Liver (tissue), 3 donors: ENCODE measurements around the gene OR2S2.

Source experiments
- CTCF ChIP-seq: fragments of 150-350 bp; IDR thresholded peaks from 2 replicates; pipeline ENCODE4 v1.5.1; 2017; ENCODE audit warnings: improper control_type of control experiment, low read depth, low read length; ENCODE audit not compliant: missing input control
- FOXA1 ChIP-seq: IDR thresholded peaks from 2 replicates; pipeline ENCODE4 v1.6.1; 2016; ENCODE audit warnings: antibody characterized with exemption
- GABPA ChIP-seq, 2 donors: IDR thresholded peaks in 1 of 2; conservative IDR thresholded peaks in 1 of 2; 2 replicates each; pipeline ENCODE4 v1.6.1; 2016; ENCODE audit warnings: antibody characterized with exemption in 2 of 2, mild to moderate bottlenecking in 1 of 2, moderate library complexity in 1 of 2
- HNF4A ChIP-seq, 2 donors: conservative IDR thresholded peaks; 2 replicates each; pipeline ENCODE4 v1.6.1; 2016; ENCODE audit warnings: antibody characterized with exemption in 2 of 2, mild to moderate bottlenecking in 2 of 2
- HNF4G ChIP-seq: IDR thresholded peaks from 2 replicates; pipeline ENCODE4 v1.6.1; 2016; ENCODE audit warnings: antibody characterized with exemption
- JUND ChIP-seq, 2 donors: IDR thresholded peaks; 2 replicates each; pipeline ENCODE4 v1.6.1; 2016; ENCODE audit warnings: antibody characterized with exemption in 2 of 2
- NR2F2 ChIP-seq: IDR thresholded peaks from 2 replicates; pipeline ENCODE4 v1.6.1; 2016; ENCODE audit warnings: antibody characterized with exemption
- RAD21 ChIP-seq, 2 donors: IDR thresholded peaks; 2 replicates each; pipeline ENCODE4 v1.6.1; 2016; ENCODE audit warnings: antibody characterized with exemption in 2 of 2, mild to moderate bottlenecking in 2 of 2
- REST ChIP-seq: IDR thresholded peaks from 2 replicates; pipeline ENCODE4 v1.6.1; 2016; ENCODE audit warnings: antibody characterized with exemption, mild to moderate bottlenecking
- SP1 ChIP-seq: IDR thresholded peaks from 2 replicates; pipeline ENCODE4 v1.6.1; 2018; ENCODE audit warnings: antibody characterized with exemption, mild to moderate bottlenecking
- TAF1 ChIP-seq: conservative IDR thresholded peaks from 2 replicates; pipeline ENCODE4 v1.6.1; 2016; ENCODE audit warnings: antibody characterized with exemption, mild to moderate bottlenecking
- YY1 ChIP-seq: IDR thresholded peaks from 2 replicates; pipeline ENCODE4 v1.6.1; 2016; ENCODE audit warnings: antibody characterized with exemption, mild to moderate bottlenecking
- TF ChIP-seq, protein P1 (sequence below): IDR thresholded peaks from 2 replicates; pipeline ENCODE4 v1.6.1; 2016; ENCODE audit warnings: antibody characterized with exemption
- TF ChIP-seq, protein P2 (sequence below): IDR thresholded peaks from 2 replicates; pipeline ENCODE4 v1.6.1; 2016; ENCODE audit warnings: antibody characterized with exemption
- donor health status: healthy.
- donor health status: healthy.

- TF ChIP-seq JUND (IDR thresholded peaks at IDR 0.05) (no peak), CTCF (peak; percentile 78), HNF4G (no peak), HNF4A (conservative IDR thresholded peaks at IDR 0.05) (no peak), RAD21 (IDR thresholded peaks at IDR 0.05) (peak; percentile 87 to 93), TAF1 (no peak), YY1 (no peak), FOXA1 (no peak), REST (no peak), SP1 (no peak), GABPA (IDR thresholded peaks at IDR 0.05 in 1 of 2, conservative IDR thresholded peaks at IDR 0.05 in 1 of 2) (no peak), NR2F2 (no peak)
- TF ChIP-seq, protein P1, sequence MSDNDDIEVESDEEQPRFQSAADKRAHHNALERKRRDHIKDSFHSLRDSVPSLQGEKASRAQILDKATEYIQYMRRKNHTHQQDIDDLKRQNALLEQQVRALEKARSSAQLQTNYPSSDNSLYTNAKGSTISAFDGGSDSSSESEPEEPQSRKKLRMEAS = no peak
- TF ChIP-seq, protein P2, sequence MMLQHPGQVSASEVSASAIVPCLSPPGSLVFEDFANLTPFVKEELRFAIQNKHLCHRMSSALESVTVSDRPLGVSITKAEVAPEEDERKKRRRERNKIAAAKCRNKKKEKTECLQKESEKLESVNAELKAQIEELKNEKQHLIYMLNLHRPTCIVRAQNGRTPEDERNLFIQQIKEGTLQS = no peak
These were observed 2.9 kb downstream of the OR2S2 start for GRCh38 chr9:35954942-35955546.
